ENCODE measurements around the gene SNAP47. TPM values are rescaled to one million over a fixed set of nuclear protein-coding genes. Genes with fewer than 3 reads are reported as not detected.

Gene SNAP47
- total RNA-seq, 4 donors from 2014 or later: 24.1 to 49.0 (median 38.4) TPM

GRCh38 chr1:227793079-227793947, 58.1 kb downstream of the SNAP47 start:
- no peaks in the 10 kb centered on the region for H3K9me3 ChIP-seq
- no peak for DNase-seq
- H3K36me3 ChIP-seq: no peaks in the 10 kb centered on the region
- TF ChIP-seq POLR2A (IDR thresholded peaks at IDR 0.05) (no peak), POLR2AphosphoS5 (IDR thresholded peaks at IDR 0.05) (no peak), EP300 (IDR thresholded peaks at IDR 0.05; ENCODE audit: low read depth) (no peak)
- TF ChIP-seq, protein P1, sequence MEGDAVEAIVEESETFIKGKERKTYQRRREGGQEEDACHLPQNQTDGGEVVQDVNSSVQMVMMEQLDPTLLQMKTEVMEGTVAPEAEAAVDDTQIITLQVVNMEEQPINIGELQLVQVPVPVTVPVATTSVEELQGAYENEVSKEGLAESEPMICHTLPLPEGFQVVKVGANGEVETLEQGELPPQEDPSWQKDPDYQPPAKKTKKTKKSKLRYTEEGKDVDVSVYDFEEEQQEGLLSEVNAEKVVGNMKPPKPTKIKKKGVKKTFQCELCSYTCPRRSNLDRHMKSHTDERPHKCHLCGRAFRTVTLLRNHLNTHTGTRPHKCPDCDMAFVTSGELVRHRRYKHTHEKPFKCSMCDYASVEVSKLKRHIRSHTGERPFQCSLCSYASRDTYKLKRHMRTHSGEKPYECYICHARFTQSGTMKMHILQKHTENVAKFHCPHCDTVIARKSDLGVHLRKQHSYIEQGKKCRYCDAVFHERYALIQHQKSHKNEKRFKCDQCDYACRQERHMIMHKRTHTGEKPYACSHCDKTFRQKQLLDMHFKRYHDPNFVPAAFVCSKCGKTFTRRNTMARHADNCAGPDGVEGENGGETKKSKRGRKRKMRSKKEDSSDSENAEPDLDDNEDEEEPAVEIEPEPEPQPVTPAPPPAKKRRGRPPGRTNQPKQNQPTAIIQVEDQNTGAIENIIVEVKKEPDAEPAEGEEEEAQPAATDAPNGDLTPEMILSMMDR (IDR thresholded peaks at IDR 0.05): no peak
- H3K27me3 ChIP-seq: peaks cover 4% of the 10 kb centered on the region
- H3K4me3 ChIP-seq: no peak overlapping the region
- WGBS, 2 donors (ENCODE audit: low coverage in 1 of 2): 60 to 83% methylated on average over 1 to 7 of the region's 10 CpGs
- in situ Hi-C loops (cut with MboI; ENCODE audit: low pct_ligation_motif_present in 1 of 4, low pct_unique_long_range_greater_than_20kb in 1 of 4, low sequenced_read_pairs in 3 of 4): no loop called here
- intact Hi-C loops (cut with DNase I; ENCODE audit: low total_unique reads): loop anchor here (10.0 kb wide), 1 partner anchor 91 kb away; no protein-coding TSS in a partner anchor
- H3K4me1 ChIP-seq: peaks cover 0 to 19% (median 11%) of the 10 kb centered on the region in 4 donors
- H3K27ac ChIP-seq: peak overlapping the region in 2 of 4 donors; percentile 26 to 30

DNA sequence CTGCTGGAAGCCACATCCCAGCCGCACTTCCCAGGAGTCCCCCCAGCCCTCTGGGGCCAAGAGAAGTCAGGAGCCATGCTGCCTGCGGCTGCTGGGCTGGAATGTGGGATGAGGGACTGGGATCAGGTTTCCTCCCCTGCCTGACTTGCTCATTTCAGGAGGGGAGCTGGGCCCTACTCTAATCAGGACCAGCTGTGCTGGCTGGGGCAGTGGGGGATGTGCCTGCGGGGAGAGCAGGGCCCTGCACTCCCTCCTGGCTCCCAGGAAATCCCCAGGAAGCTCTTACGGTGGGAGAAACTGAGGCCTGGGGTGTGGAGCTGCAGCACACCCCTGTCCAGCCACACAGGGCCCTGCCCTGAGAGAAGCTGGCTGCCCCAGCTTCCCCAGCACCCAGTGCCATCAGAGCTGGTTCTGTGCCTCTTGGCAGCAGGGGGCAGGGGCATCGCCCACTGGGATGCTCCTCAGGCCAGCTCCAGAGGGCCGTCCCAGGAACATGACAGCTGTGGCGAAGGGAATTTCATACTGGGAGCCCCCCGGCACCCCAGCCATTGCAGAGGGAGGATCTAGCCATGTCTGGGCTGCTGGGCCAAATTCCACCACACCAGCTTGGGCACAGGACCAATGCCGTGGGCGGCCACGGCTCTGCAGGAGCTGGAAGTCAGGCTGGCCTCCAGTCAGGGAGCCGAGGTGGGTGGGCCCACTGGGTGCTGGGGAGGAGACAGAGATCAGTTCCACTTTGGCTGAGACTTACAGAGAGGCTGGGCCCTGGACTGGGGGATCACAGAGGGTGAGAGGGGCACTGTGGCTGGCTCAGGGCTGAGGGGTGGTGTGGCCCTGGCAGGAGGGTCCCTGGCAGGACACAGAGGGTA, 58.9 kb downstream of the SNAP47 start:
- 47% methylated on average over 12 of the region's 12 CpGs; no CpG with 5 or more reads in 1 of the 2 donors for WGBS, 2 donors (ENCODE audit: low coverage in 1 of 2)
- Histone ChIP-seq H3K4me1 (peaks cover 0 to 12% (median 8%) of the 10 kb centered on the region in 4 donors), H3K4me3 (no peak overlapping the region), H3K9me3 (no peaks in the 10 kb centered on the region), H3K36me3 (no peaks in the 10 kb centered on the region), H3K27me3 (peaks cover 4% of the 10 kb centered on the region), H3K27ac (peak overlapping the region in 2 of 4 donors; percentile 26 to 30)
- intact Hi-C loops (cut with DNase I; ENCODE audit: low total_unique reads): loop anchor here (10.0 kb wide), 1 partner anchor 91 kb away; no protein-coding TSS in a partner anchor
- no peak for DNase-seq
- in situ Hi-C loops (cut with MboI; ENCODE audit: low pct_ligation_motif_present in 1 of 4, low pct_unique_long_range_greater_than_20kb in 1 of 4, low sequenced_read_pairs in 3 of 4): no loop called here
- TF ChIP-seq, protein P1 (IDR thresholded peaks at IDR 0.05): no peak
- TF ChIP-seq POLR2AphosphoS5 (IDR thresholded peaks at IDR 0.05) (no peak), POLR2A (IDR thresholded peaks at IDR 0.05) (no peak), EP300 (IDR thresholded peaks at IDR 0.05; ENCODE audit: low read depth) (no peak)

GRCh38 chr1:227794817-227795192, 59.6 kb downstream of the SNAP47 start:
- no peak for DNase-seq
- peaks cover 0 to 11% (median 8%) of the 10 kb centered on the region in 4 donors for H3K4me1 ChIP-seq

More at GRCh38 chr1:227794817-227795192, 59.6 kb downstream of the SNAP47 start:
- H3K36me3 ChIP-seq: no peaks in the 10 kb centered on the region
- H3K27ac ChIP-seq: peak overlapping the region in 2 of 4 donors; percentile 26 to 30
- in situ Hi-C loops (cut with MboI; ENCODE audit: low pct_ligation_motif_present in 1 of 4, low pct_unique_long_range_greater_than_20kb in 1 of 4, low sequenced_read_pairs in 3 of 4): no loop called here
- peaks cover 4% of the 10 kb centered on the region for H3K27me3 ChIP-seq
- no peaks in the 10 kb centered on the region for H3K9me3 ChIP-seq
- no peak for TF ChIP-seq POLR2AphosphoS5 (IDR thresholded peaks at IDR 0.05)
- TF ChIP-seq EP300 (IDR thresholded peaks at IDR 0.05; ENCODE audit: low read depth): no peak
- TF ChIP-seq POLR2A (IDR thresholded peaks at IDR 0.05): no peak
- TF ChIP-seq, protein P1 (IDR thresholded peaks at IDR 0.05): no peak
- WGBS, 2 donors (ENCODE audit: low coverage in 1 of 2): 61% methylated on average over 11 of the region's 11 CpGs; no CpG with 5 or more reads in 1 of the 2 donors
- H3K4me3 ChIP-seq: no peak overlapping the region
- intact Hi-C loops (cut with DNase I; ENCODE audit: low total_unique reads): loop anchor here (10.0 kb wide), 1 partner anchor 90 kb away; no protein-coding TSS in a partner anchor
